ENCODE data around the gene PSMA7.

The PSMA7 gene

DNA sequence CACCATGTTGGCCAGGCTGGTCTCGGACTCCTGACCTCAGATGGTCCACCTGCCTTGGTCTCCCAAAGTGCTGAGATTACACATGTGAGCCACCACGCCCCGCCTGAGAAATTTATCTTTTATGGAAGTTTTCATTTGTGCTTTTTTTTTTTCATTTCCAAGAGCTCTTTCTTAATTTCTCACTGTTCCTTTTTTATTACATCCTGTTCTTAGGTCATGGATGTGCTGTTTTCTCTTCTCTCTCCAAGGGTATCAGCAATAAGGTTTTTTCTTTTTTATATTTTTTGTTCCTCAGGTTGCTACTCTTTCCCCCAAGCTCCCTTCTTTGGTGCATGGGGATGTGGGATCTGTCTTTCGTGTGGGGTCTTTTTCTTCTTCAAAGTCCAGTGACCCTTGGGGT lies 42.1 kb downstream of the PSMA7 start:
- TF ChIP-seq, protein P1, sequence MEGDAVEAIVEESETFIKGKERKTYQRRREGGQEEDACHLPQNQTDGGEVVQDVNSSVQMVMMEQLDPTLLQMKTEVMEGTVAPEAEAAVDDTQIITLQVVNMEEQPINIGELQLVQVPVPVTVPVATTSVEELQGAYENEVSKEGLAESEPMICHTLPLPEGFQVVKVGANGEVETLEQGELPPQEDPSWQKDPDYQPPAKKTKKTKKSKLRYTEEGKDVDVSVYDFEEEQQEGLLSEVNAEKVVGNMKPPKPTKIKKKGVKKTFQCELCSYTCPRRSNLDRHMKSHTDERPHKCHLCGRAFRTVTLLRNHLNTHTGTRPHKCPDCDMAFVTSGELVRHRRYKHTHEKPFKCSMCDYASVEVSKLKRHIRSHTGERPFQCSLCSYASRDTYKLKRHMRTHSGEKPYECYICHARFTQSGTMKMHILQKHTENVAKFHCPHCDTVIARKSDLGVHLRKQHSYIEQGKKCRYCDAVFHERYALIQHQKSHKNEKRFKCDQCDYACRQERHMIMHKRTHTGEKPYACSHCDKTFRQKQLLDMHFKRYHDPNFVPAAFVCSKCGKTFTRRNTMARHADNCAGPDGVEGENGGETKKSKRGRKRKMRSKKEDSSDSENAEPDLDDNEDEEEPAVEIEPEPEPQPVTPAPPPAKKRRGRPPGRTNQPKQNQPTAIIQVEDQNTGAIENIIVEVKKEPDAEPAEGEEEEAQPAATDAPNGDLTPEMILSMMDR (conservative IDR thresholded peaks at IDR 0.05): no peak
- no peak for TF ChIP-seq ZFX (IDR thresholded peaks at IDR 0.05)
- no peak overlapping the region for H3K27ac ChIP-seq

DNA sequence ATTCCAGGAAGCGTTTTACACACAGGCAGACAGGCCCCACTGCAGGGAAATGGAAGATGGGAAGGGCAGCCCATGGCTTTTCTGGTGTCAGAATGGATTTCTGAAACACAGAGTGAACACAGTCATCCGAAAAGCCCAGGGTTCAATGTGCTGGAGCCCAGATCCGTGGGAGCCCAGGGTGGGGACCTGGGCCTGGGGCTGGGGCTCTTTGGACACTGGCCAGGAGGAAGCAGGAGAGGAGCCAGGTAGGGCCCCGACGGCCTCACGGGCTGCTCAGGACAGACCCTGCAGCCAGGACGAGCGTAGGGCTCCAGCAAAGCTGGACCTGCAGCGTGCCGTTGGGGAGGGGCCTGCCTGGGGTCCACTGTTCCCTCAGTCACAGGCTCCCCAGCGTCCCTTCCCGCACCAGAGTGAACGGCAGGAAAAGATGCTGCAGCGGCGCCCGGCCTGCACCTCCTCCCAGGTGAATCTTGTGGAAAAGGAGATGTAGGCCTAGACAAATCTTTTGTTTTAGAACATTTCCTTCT lies 45.2 kb downstream of the PSMA7 start:
- no peak for TF ChIP-seq ZFX (IDR thresholded peaks at IDR 0.05)
- TF ChIP-seq, protein P1 (conservative IDR thresholded peaks at IDR 0.05): no peak

DNA sequence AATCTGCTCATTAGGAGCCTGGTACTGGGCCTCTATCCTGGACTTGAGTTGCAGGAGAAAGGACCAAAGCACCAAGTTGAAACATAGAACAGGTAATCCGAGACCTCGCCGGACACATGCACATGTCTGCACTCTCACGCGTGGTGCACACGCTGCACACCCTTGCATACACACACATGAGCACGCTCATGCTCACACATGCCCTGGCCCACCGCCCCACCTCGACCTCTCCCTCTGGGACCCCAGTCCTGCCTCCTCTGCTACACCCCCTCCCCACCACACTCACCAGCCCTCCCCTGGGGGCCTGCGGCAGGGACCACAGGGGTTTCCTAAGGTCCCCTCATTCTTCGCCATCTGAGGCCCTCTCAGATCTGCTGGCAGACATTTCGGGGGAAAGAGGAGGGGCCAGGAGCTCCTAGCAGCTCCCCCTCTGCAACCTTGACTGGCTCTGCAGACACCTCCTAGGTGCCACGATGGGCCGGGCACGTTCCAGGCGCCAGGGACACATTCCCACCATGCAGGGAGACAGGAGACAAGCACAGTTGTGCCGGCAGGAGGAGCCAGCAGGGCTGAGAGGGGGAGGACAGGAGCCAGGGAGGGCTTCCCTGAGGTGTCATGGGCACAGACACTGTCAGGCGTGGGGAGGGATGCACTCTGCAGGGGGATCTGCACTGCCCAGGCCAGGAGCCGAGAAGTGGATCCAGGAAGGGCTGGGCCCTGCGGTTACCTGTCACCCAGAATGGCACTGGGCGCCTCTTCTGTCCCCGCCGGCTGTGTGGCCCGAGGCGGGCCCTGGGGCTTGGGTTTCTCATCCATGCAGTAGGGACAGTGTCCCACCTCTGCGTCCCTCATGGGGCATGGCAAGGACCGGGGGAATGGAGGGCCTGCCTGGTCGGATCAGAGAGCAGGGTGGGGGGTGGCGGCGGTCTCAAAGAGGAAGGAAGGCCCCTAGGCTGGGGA lies 46.5 kb downstream of the PSMA7 start:
- TF ChIP-seq ZFX (IDR thresholded peaks at IDR 0.05): no peak
- TF ChIP-seq, protein P1 (conservative IDR thresholded peaks at IDR 0.05): no peak
- no peak overlapping the region for H3K27ac ChIP-seq

More for the DNA sequence above, 45.2 kb downstream of the PSMA7 start:
- H3K27ac ChIP-seq: no peak overlapping the region

DNA sequence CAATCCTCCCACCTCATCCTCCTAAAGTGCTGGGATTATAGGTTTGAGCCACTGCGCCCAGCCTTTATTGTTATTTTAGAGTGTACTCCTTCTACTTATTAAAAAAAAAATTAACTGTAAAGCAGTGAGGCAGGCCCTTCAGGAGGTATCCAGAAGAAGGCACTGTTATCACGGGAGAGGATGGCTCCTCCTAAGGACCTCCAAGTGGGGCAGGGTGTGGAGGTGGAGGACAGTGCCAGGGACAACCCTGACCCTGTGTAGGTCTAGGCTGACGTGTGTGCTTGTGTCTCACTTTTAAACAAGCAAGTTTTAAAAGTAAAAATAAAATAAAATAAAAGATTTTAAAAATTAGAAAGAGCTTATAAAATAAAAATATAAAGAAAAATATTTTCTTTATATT lies 53.8 kb downstream of the PSMA7 start:
- H3K27ac ChIP-seq: no peak overlapping the region
- TF ChIP-seq, protein P1 (conservative IDR thresholded peaks at IDR 0.05): no peak
- TF ChIP-seq ZFX (IDR thresholded peaks at IDR 0.05): no peak

DNA sequence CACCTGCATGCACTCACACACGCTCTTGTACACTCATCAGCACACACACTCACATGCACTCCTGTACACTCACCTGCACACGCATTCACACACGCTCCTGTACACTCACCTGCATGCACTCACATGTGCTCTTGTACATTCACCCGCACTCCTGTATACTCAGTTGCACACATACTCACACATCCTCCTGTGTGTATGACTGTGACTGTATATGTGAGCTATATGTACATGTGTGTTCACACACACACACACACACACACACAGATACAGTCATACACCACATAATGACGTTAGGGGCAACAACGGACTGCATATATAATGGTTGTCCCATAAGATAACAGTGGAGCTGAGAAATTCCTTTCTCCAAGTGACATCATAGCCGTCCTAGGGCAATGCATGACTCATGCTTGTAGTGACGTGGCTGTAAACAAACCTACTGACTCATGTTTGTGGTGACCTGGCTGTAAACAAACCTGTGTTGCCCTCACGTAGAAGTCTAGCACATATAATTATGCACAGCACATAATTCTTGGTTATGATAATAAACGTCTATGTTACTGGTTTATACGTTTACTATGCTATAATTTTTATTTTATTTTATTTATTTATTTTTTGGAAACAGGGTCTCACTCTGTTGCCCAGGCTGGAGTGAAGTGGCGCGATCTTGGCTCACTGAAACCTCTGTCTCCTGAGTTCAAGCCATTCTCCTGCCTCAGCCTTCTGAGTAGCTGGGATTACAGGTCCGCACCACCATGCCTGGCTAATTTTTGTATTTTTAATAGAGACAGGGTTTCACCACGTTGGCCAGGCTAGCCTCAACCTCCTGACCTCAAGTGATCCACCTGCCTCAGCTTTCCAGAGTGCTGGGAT lies 54.7 kb downstream of the PSMA7 start:
- TF ChIP-seq, protein P1 (conservative IDR thresholded peaks at IDR 0.05): no peak
- no peak for TF ChIP-seq ZFX (IDR thresholded peaks at IDR 0.05)
- H3K27ac ChIP-seq: no peak overlapping the region

DNA sequence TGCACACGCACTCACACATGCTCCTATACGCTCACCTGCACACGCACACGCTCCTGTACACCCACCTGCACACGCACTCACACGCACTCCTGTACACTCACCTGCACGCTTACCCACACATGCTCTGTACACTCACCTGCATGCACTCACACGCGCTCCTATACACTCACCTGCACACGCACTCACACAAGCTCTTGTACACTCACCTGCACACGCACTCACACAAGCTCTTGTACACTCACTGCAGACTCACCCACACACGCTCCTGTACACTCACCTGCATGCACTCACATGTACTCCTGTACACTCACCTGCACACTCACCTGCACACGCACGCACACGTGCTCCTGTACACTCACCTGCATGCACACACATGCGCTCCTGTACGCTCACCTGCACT lies 55.6 kb downstream of the PSMA7 start:
- TF ChIP-seq, protein P1 (conservative IDR thresholded peaks at IDR 0.05): no peak
- no peak for TF ChIP-seq ZFX (IDR thresholded peaks at IDR 0.05)
- no peak overlapping the region for H3K27ac ChIP-seq
